GM19324 (cell line): ENCODE data around the gene FOLH1.
"Not testable (repeated sequence)": the region's sequence is repeated elsewhere in the genome, so short reads cannot be mapped to it uniquely, and the experiment has no call there.

Experiments used
- ATAC-seq: cut with Tn5 transposase; IDR thresholded peaks from one replicate; pipeline ENCODE4 v1.9.1; 2021; ENCODE audit warnings: mild to moderate bottlenecking, moderate library complexity; ENCODE audit not compliant: unreplicated experiment, low FRiP score

Gene FOLH1

DNA sequence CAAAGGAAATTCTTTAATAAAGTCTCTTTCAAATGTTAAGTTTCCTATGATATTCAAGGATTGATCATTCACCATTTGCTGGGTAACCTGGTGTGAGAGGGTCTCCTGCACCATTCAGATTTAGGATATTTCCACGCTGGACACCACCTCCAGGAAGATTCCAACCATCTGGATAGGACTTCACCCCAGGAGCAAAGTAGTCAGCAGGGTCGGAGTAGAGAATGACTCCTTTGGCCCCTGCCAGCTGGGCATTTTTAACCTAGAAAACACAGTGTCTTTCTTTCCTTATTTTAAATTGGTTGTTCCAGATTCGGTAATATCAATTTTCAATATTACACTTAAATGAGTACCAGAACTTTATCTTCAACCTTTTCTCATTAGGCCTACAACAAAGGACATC is 22.8 kb downstream of the FOLH1 start:
- ATAC-seq = not testable (repeated sequence)

DNA sequence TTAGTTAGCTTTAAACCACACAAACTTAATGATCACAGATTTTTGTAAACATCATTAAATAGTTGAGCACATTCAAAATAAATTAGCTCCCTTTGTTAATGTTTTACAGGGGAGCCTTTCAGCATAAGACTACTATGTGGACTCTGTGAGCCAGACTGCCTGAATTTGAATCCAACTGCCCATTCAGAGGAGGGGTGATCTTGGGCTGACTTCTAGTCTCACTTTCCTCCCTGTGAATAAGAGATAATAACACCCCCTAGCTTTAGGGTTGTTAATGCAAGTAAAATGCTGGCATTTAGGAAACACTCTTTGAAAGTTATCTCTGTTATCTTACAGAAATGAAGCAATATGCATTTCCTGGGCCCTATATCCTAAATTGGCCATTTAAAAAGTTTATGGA is 23.6 kb downstream of the FOLH1 start:
- ATAC-seq = not testable (repeated sequence)

DNA sequence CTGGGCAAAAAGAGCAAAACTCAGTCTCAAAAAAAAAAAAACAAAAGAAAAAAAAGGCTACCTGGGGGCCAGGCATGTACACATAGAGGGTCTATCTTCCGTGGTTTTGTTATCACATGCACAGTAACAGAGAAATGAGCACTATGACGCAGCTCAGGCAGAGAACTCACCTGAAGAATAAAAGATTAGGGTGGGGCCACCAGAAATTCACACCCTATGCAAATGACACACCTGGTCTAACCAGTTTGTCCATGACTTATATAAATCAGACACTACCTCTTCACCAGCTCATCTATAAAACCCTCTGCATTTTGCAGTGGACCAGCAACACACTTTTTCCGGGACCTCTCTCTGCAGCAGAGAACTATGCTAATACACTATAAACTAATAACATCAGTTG is 30.5 kb downstream of the FOLH1 start:
- ATAC-seq = not testable (repeated sequence)

DNA sequence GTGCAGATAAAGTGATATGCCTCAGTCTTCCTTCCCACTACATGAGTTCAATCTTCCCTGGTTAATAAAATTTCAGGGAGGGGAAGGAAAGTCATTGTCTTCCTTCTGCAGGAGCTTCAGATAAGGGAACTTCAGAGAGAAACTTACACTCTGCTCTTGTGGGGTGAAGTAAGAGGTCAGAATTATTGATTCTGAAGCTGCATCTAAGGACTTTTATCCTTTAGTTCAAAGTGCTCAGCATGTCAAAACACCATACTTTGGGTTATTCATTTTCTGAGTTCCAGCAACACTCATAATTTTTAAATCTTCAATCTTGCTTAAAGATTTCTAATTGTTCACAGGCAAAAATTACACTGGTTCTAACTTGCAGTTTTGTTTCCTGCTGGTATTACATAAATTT is 33.0 kb downstream of the FOLH1 start:
- not testable (repeated sequence) for ATAC-seq

DNA sequence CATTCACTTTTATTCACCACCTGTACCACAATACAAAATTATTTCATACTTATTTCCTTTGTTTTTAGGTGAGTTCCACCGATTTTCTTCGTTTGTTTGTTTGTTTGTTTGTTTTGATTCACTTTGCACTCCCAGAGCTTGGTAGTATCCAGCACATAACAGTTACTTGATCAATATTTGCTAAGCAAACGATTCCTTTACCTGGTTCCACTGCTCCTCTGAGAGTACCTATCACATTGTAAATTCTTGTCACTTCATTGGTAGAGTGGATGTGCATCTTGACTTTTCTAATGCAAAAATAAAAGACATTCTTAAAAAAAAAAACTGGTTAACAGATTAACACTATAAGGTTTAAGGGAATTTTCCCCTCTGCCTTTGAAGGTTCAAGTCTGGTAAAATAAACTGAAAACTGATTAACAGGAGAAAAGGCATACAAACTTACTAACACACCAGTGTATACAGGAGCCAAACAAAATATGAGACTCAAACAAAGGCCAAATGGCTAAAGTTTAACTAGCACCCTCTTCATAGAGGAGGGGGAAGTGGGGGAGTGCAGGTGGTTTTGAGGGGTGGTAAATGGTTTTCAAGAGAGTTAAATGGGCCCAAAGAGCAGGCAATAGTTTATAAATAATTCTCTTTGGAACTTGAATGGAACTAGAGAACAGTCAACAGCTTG is 33.6 kb downstream of the FOLH1 start:
- not testable (repeated sequence) for ATAC-seq

DNA sequence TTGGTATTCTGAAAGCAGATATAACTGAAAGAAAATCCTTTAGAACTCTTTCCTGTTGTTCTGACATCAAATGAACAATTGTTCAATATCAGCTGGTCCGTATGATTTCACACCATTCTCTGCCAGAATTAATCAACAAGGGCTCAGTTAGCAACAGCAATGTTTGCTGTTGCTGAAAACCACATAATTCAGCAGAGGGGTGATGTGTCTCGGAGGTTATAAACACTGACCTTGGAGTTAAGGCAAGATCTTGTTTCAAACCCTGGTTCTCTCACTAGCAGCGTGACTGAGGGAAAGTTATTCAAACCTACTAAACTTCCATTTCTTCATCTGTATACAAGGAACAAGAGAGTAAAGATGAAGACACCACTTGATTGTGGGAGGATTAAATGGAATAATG is 36.8 kb downstream of the FOLH1 start:
- not testable (repeated sequence) for ATAC-seq

DNA sequence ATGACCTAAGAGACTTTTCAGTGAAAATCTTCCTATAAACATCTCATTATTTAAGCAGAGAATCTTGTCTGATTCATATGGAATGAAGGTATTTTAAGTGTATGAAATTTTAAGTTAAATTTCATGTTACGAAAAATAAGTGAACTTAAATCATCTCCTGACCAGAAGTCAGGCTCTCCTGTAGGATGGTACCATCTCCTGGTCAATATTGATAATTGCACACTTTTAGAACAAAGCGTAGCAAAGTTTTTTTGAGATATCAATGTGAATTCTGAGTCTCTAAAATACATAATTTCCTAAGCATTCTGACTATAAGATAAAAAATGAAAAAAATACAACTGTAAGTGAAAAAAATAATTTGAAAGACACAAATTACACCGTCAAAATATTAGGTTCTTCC is 38.8 kb downstream of the FOLH1 start:
- ATAC-seq = not testable (repeated sequence)

DNA sequence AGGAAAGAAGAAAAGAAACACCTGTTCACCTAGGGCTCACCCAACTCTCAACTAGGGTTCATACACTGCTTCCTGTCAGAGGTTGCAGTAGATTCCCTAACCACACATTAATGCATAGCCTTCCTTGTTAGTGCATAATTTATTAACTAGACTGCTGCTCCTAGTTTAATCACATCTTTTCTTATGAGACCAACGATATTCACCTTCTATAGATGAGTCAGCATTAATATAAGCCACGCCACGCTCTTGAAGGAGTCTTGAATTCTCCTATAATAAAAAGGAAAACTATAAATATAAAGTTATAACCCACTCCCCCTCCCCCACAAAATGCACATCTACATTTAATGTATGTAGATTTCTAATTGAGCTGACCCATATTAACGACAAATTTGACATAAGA is 39.4 kb downstream of the FOLH1 start:
- not testable (repeated sequence) for ATAC-seq

DNA sequence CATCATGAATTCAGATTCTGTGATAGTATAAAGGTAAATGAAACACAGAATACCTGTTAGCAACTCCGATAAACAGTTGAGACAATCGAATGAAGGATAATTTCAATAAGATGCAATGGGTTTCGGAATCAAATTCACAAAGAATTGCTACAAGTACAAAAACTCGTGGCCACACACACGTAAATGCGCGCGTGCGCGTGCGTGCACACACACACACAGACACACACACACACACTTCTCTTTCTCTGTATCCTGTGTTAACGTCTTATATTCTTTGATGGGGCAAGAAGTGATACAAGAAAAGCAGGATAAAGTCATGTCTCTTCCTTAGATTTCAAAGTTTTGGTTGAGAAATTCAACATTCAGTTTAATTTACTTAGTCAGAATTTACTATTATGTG is 57.2 kb downstream of the FOLH1 start:
- no peak for ATAC-seq

DNA sequence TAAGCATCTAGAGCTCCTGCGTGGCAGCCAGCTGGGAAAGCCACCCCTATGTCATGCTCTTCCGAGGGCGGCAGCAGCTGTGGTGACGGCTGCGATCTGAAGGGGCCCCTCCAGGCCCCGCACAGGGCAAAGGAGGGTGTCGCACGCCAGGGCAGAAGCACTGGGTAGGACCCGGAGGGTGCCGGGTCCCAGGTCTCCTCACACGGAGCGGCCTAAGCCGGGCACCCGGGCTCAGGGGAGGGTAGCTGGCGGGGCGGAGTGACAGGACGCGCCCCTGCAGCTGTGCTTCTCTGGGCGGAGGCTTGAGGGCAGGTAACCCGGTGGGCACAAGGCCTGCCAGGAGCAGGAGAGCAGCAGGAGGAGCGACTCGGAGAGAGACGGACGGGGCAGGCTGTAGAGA is 106.0 kb downstream of the FOLH1 start:
- not testable (repeated sequence) for ATAC-seq
